ENCODE results near the gene GLYATL2. TPM values are rescaled to one million over a fixed set of nuclear protein-coding genes. Genes with fewer than 3 reads are reported as not detected.

GLYATL2 gene
- total RNA-seq, 4 donors from 2014 or later, result 3.3 TPM; not detected in 3

- H3K27ac ChIP-seq, result no peak overlapping the region
- H3K9me3 ChIP-seq, result peaks cover 0 to 15% (median 0%) of the 10 kb centered on the region in 4 donors
- WGBS, 2 donors, result 88 to 96% methylated on average over 1 of the region's 1 CpG
- H3K27me3 ChIP-seq, result no peaks in the 10 kb centered on the region
- no peak overlapping the region for H3K4me3 ChIP-seq
- H3K4me1 ChIP-seq, result no peaks in the 10 kb centered on the region
- TF ChIP-seq EP300 (IDR thresholded peaks at IDR 0.05), result no peak
- no peak for TF ChIP-seq CTCF (IDR thresholded peaks at IDR 0.05)
- no peak for TF ChIP-seq POLR2A (IDR thresholded peaks at IDR 0.05)
- no peak for DNase-seq (ENCODE audit: low spot score in 2 of 2)
- H3K36me3 ChIP-seq, result no peaks in the 10 kb centered on the region
Observed at GRCh38 chr11:58861533-58861932, 17.0 kb upstream of the GLYATL2 start.

- TF ChIP-seq EP300 (IDR thresholded peaks at IDR 0.05), result no peak
- no peak for TF ChIP-seq POLR2A (IDR thresholded peaks at IDR 0.05)
- TF ChIP-seq CTCF (IDR thresholded peaks at IDR 0.05), result no peak
- H3K27me3 ChIP-seq, result no peaks in the 10 kb centered on the region
- no peaks in the 10 kb centered on the region for H3K36me3 ChIP-seq
- no peak for DNase-seq (ENCODE audit: low spot score in 2 of 2)
- no peak overlapping the region for H3K4me3 ChIP-seq
- H3K9me3 ChIP-seq, result no peaks in the 10 kb centered on the region
- no peak overlapping the region for H3K27ac ChIP-seq
- no peaks in the 10 kb centered on the region for H3K4me1 ChIP-seq
Observed at GRCh38 chr11:58856806-58857205, 12.3 kb upstream of the GLYATL2 start.

GRCh38 chr11:58845386-58845785 lies 882 bp upstream of the GLYATL2 start:
- H3K27me3 ChIP-seq, result no peaks in the 10 kb centered on the region
- H3K36me3 ChIP-seq, result no peaks in the 10 kb centered on the region
- 74 to 76% methylated on average over 3 of the region's 3 CpGs for WGBS, 2 donors
- H3K4me1 ChIP-seq, result no peaks in the 10 kb centered on the region
- H3K9me3 ChIP-seq, result no peaks in the 10 kb centered on the region
- H3K4me3 ChIP-seq, result no peak overlapping the region
- TF ChIP-seq CTCF (IDR thresholded peaks at IDR 0.05), result no peak
- no peak for TF ChIP-seq EP300 (IDR thresholded peaks at IDR 0.05)
- no peak for TF ChIP-seq POLR2A (IDR thresholded peaks at IDR 0.05)
- H3K27ac ChIP-seq, result no peak overlapping the region
- no peak for DNase-seq (ENCODE audit: low spot score in 2 of 2)

- no peak for DNase-seq (ENCODE audit: low spot score in 2 of 2)
- no peak for TF ChIP-seq POLR2A (IDR thresholded peaks at IDR 0.05)
- TF ChIP-seq CTCF (IDR thresholded peaks at IDR 0.05), result no peak
- no peak for TF ChIP-seq EP300 (IDR thresholded peaks at IDR 0.05)
- Histone ChIP-seq H3K27me3 (no peaks in the 10 kb centered on the region), H3K4me1 (no peaks in the 10 kb centered on the region), H3K4me3 (no peak overlapping the region), H3K9me3 (no peaks in the 10 kb centered on the region), H3K27ac (no peak overlapping the region), H3K36me3 (no peaks in the 10 kb centered on the region)
- WGBS, 2 donors, result 86 to 90% methylated on average over 5 of the region's 5 CpGs
Observed at GRCh38 chr11:58837707-58838388, 6.7 kb downstream of the GLYATL2 start.

GRCh38 chr11:58832056-58832645 lies 12.4 kb downstream of the GLYATL2 start:
- 79 to 90% methylated on average over 1 of the region's 1 CpG for WGBS, 2 donors
- no peak for DNase-seq (ENCODE audit: low spot score in 2 of 2)
- Histone ChIP-seq H3K4me1 (no peaks in the 10 kb centered on the region), H3K9me3 (peaks cover 0 to 7% (median 0%) of the 10 kb centered on the region in 4 donors), H3K4me3 (no peak overlapping the region), H3K36me3 (no peaks in the 10 kb centered on the region), H3K27me3 (no peaks in the 10 kb centered on the region), H3K27ac (no peak overlapping the region)
- TF ChIP-seq CTCF (IDR thresholded peaks at IDR 0.05) (no peak), EP300 (IDR thresholded peaks at IDR 0.05) (no peak), POLR2A (IDR thresholded peaks at IDR 0.05) (no peak)

Measured in tibial nerve (tissue), 4 donors.